ENCODE measurements around the gene ERAL1. TPM values are rescaled to one million over a fixed set of nuclear protein-coding genes. Genes with fewer than 3 reads are reported as not detected.
"Not testable (repeated sequence)": the region's sequence is repeated elsewhere in the genome, so short reads cannot be mapped to it uniquely, and the experiment has no call there.

Gene ERAL1
- total and polyA plus RNA-seq, 5 experiments from 2014 or later, result 25.3 to 54.9 (median 32.7) TPM

GRCh38 chr17:28828294-28829040 is 26.3 kb upstream of the ERAL1 start:
- ATAC-seq (no peak), DNase-seq (no peak)
- Mint-ChIP-seq H3K27me3 (no peaks in the 10 kb centered on the region), H3K36me3 (peaks cover 0 to 35% (median 4%) of the 10 kb centered on the region in 3 donors), H3K4me3 (no peak overlapping the region), H3K27ac (peak overlapping the region in 1 of 10 donors; percentile 19), H3K9me3 (no peaks in the 10 kb centered on the region), H3K4me1 (peaks cover 3 to 19% (median 15%) of the 10 kb centered on the region in 4 donors)
- POLR2A ChIA-PET, result interaction anchor here (0.6 to 0.7 kb wide), 2 partner anchors 58 to 121 kb away, joined by 3 to 4 read pairs; no protein-coding TSS in a partner anchor

GRCh38 chr17:28834420-28834819 is 20.4 kb upstream of the ERAL1 start:
- Mint-ChIP-seq H3K9me3 (no peaks in the 10 kb centered on the region), H3K27ac (peak overlapping the region in 1 of 10 donors; percentile 35), H3K36me3 (peaks cover 0 to 31% (median 1%) of the 10 kb centered on the region in 3 donors), H3K27me3 (no peaks in the 10 kb centered on the region), H3K4me1 (peaks cover 8 to 28% (median 20%) of the 10 kb centered on the region in 4 donors), H3K4me3 (no peak overlapping the region)
- POLR2A ChIA-PET, result interaction anchor here (0.7 kb wide), 1 partner anchor 19 kb away, joined by 3 read pairs; no protein-coding TSS in a partner anchor
- DNase-seq, result no peak
- no peak for ATAC-seq

GRCh38 chr17:28836541-28836940 is 18.3 kb upstream of the ERAL1 start:
- not testable (repeated sequence) for H3K27me3 Mint-ChIP-seq, H3K27ac Mint-ChIP-seq, ATAC-seq, DNase-seq, H3K9me3 Mint-ChIP-seq
- Mint-ChIP-seq H3K4me3 (peak overlapping the region in 1 of 10 donors; percentile 34), H3K4me1 (peaks cover 16 to 37% (median 26%) of the 10 kb centered on the region in 4 donors), H3K36me3 (peaks cover 0 to 23% (median 0%) of the 10 kb centered on the region in 3 donors)
- POLR2A ChIA-PET, result interaction anchor here (0.6 kb wide), 1 partner anchor 23 kb away, joined by 3 read pairs; no protein-coding TSS in a partner anchor

GRCh38 chr17:28839221-28839620 is 15.6 kb upstream of the ERAL1 start:
- POLR2A ChIA-PET, result no interaction called here
- DNase-seq, result no peak
- Mint-ChIP-seq H3K4me3 (peak overlapping the region in 1 of 10 donors; percentile 36), H3K4me1 (peaks cover 15 to 43% (median 29%) of the 10 kb centered on the region in 4 donors), H3K27ac (no peak overlapping the region), H3K36me3 (peaks cover 0 to 10% (median 0%) of the 10 kb centered on the region in 3 donors), H3K9me3 (no peaks in the 10 kb centered on the region), H3K27me3 (peaks cover 0 to 2% (median 0%) of the 10 kb centered on the region in 5 donors)
- ATAC-seq, result no peak

- Mint-ChIP-seq H3K4me3 (peak overlapping the region; percentile 94 to 100 (median 98)), H3K9me3 (no peaks in the 10 kb centered on the region), H3K27ac (peak overlapping the region; percentile 87 to 98 (median 96)), H3K36me3 (peaks cover 0 to 5% (median 0%) of the 10 kb centered on the region in 3 donors), H3K27me3 (peaks cover 0 to 2% (median 0%) of the 10 kb centered on the region in 5 donors), H3K4me1 (peaks cover 10 to 29% (median 24%) of the 10 kb centered on the region in 4 donors)
- POLR2A ChIA-PET, result interaction anchor here (0.6 to 3.0 kb wide), 19 partner anchors 12 to 130 kb away, joined by 3 to 18 read pairs (median 6); partner anchors contain the start of genes DHRS13, ERAL1, FLOT2 and NEK8
- ATAC-seq (peak in 1 of 2 donors; percentile 47), DNase-seq (no peak)
Measured at GRCh38 chr17:28841901-28842281, 12.9 kb upstream of the ERAL1 start.

GRCh38 chr17:28842282-28843012 is 12.4 kb upstream of the ERAL1 start, which contains the start of gene FAM222B:
Gene FAM222B, minus strand, starts transcription at chr17:28842790. Its CDS starts 76,123 bp downstream, at chr17:28766667.
- no peaks in the 10 kb centered on the region for H3K9me3 Mint-ChIP-seq
- POLR2A ChIA-PET, result interaction anchor here (0.6 to 3.0 kb wide), 20 partner anchors 12 to 131 kb away, joined by 3 to 18 read pairs (median 6); partner anchors contain the start of genes DHRS13, ERAL1, FLOT2 and NEK8
- peaks cover 0 to 5% (median 0%) of the 10 kb centered on the region in 3 donors for H3K36me3 Mint-ChIP-seq
- peaks cover 0 to 2% (median 0%) of the 10 kb centered on the region in 5 donors for H3K27me3 Mint-ChIP-seq
- peaks cover 10 to 29% (median 24%) of the 10 kb centered on the region in 4 donors for H3K4me1 Mint-ChIP-seq
- H3K27ac Mint-ChIP-seq, result peak within 1 kb of the TSS; percentile 87 to 98 (median 96)
- DNase-seq (peak; percentile 77 to 90 (median 84)), ATAC-seq (peak; percentile 97 to 98)
- H3K4me3 Mint-ChIP-seq, result peak within 1 kb of the TSS; percentile 94 to 100 (median 98)

GRCh38 chr17:28843816-28844148 is 11.0 kb upstream of the ERAL1 start:
- no peak for DNase-seq
- Mint-ChIP-seq H3K27me3 (peaks cover 0 to 2% (median 0%) of the 10 kb centered on the region in 5 donors), H3K4me3 (peak overlapping the region in 9 of 10 donors; percentile 22 to 100 (median 70)), H3K36me3 (peaks cover 0 to 5% (median 0%) of the 10 kb centered on the region in 3 donors), H3K27ac (peak overlapping the region in 4 of 10 donors; percentile 25 to 85 (median 40)), H3K4me1 (peaks cover 10 to 26% (median 24%) of the 10 kb centered on the region in 4 donors), H3K9me3 (no peaks in the 10 kb centered on the region)
- ATAC-seq, result no peak
- POLR2A ChIA-PET, result interaction anchor here (1.2 to 3.0 kb wide), 5 partner anchors 11 to 115 kb away, joined by 3 to 17 read pairs (median 3); partner anchors contain the start of genes DHRS13, ERAL1 and NEK8

GRCh38 chr17:28846231-28846630 is 8.6 kb upstream of the ERAL1 start:
- DNase-seq (no peak), ATAC-seq (no peak)
- no peaks in the 10 kb centered on the region for H3K36me3 Mint-ChIP-seq
- POLR2A ChIA-PET, result no interaction called here
- H3K4me3 Mint-ChIP-seq, result no peak overlapping the region
- H3K9me3 Mint-ChIP-seq, result no peaks in the 10 kb centered on the region
- H3K27ac Mint-ChIP-seq, result no peak overlapping the region
- H3K4me1 Mint-ChIP-seq, result peaks cover 8 to 16% (median 13%) of the 10 kb centered on the region in 4 donors
- H3K27me3 Mint-ChIP-seq, result peaks cover 0 to 2% (median 0%) of the 10 kb centered on the region in 5 donors

- POLR2A ChIA-PET, result not testable (repeated sequence)
Measured at GRCh38 chr17:28846699-28847098, 8.1 kb upstream of the ERAL1 start.

GRCh38 chr17:28848667-28849066 is 6.1 kb upstream of the ERAL1 start:
- ATAC-seq (peak; percentile 84 to 91), DNase-seq (peak; percentile 14 to 76 (median 46))
- H3K36me3 Mint-ChIP-seq, H3K4me3 Mint-ChIP-seq, H3K9me3 Mint-ChIP-seq, H3K4me1 Mint-ChIP-seq, H3K27me3 Mint-ChIP-seq, H3K27ac Mint-ChIP-seq: not testable (repeated sequence)
- POLR2A ChIA-PET, result interaction anchor here (0.7 to 2.0 kb wide), 5 partner anchors 23 to 104 kb away, joined by 3 to 7 read pairs (median 5); partner anchors contain the start of gene FLOT2

More at GRCh38 chr17:28846699-28847098, 8.1 kb upstream of the ERAL1 start:
- H3K27ac Mint-ChIP-seq, H3K9me3 Mint-ChIP-seq, H3K36me3 Mint-ChIP-seq, H3K4me3 Mint-ChIP-seq, ATAC-seq, DNase-seq, H3K27me3 Mint-ChIP-seq: not testable (repeated sequence)
- H3K4me1 Mint-ChIP-seq, result peaks cover 8 to 12% (median 10%) of the 10 kb centered on the region in 4 donors

- DNase-seq (peak in 1 of 10 donors; percentile 2), ATAC-seq (peak; percentile 61 to 63)
- H3K27me3 Mint-ChIP-seq, result no peaks in the 10 kb centered on the region
- no peaks in the 10 kb centered on the region for H3K36me3 Mint-ChIP-seq
- H3K4me1 Mint-ChIP-seq, result peaks cover 0 to 8% (median 3%) of the 10 kb centered on the region in 4 donors
- POLR2A ChIA-PET, result interaction anchor here (0.7 to 2.0 kb wide), 5 partner anchors 22 to 103 kb away, joined by 3 to 7 read pairs (median 5); partner anchors contain the start of gene FLOT2
- no peaks in the 10 kb centered on the region for H3K9me3 Mint-ChIP-seq
- H3K27ac Mint-ChIP-seq, result no peak overlapping the region
- no peak overlapping the region for H3K4me3 Mint-ChIP-seq
Measured at GRCh38 chr17:28849281-28849680, 5.5 kb upstream of the ERAL1 start.

- no peaks in the 10 kb centered on the region for H3K9me3 Mint-ChIP-seq
- H3K27ac Mint-ChIP-seq, result peak overlapping the region in 7 of 10 donors; percentile 19 to 94 (median 55)
- no peak for DNase-seq
- POLR2A ChIA-PET, result interaction anchor here (0.8 to 1.8 kb wide), 3 partner anchors 40 to 141 kb away, joined by 6 to 9 read pairs (median 6); partner anchors contain the start of gene FLOT2
- H3K27me3 Mint-ChIP-seq, result no peaks in the 10 kb centered on the region
- peaks cover 0 to 23% (median 17%) of the 10 kb centered on the region in 4 donors for H3K4me1 Mint-ChIP-seq
- peaks cover 0 to 17% (median 0%) of the 10 kb centered on the region in 3 donors for H3K36me3 Mint-ChIP-seq
- peak overlapping the region in 6 of 10 donors; percentile 39 to 69 (median 54) for H3K4me3 Mint-ChIP-seq
- ATAC-seq, result no peak
Measured at GRCh38 chr17:28853295-28853694, 1.5 kb upstream of the ERAL1 start.
